MCF 10A (cell line): ENCODE measurements around the gene DDX20. TPM values are rescaled to one million over a fixed set of nuclear protein-coding genes. Genes with fewer than 3 reads are reported as not detected.

Experiments
- BruUV-seq: library from RNA; stranded (reverse); fragments of 400-500 nt; replicated peaks from 2 replicates; lab custom pipeline; 2021; lab: Mats Ljungman, UMichigan
- CTCF ChIA-PET: fragments of 300-600 bp; sonication (Branson Sonifier 250); formaldehyde crosslinking; extraction: SDS; loops from one replicate; lab custom pipeline; 2021; ENCODE audit warnings: antibody characterized with exemption, inconsistent platforms; lab: Yijun Ruan, JAX
- POLR2A ChIA-PET: fragments of 300-600, 350-650 bp; sonication (Branson Sonifier 250); formaldehyde crosslinking; extraction: SDS; loops from one replicate; lab custom pipeline; 2020; ENCODE audit warnings: antibody characterized with exemption, inconsistent platforms; lab: Yijun Ruan, JAX
- DNase-seq: peaks from one replicate; pipeline ENCODE4 v3.0.0-alpha.2; 2018; ENCODE audit not compliant: unreplicated experiment
- H3K27ac Mint-ChIP-seq: one replicate; pipeline ENCODE4 v1.8.0; 2022; ENCODE audit warnings: mild to moderate bottlenecking, low read depth, mixed read lengths; ENCODE audit not compliant: unreplicated experiment
- H3K27me3 Mint-ChIP-seq: one replicate; pipeline ENCODE4 v1.8.0; 2022; ENCODE audit warnings: mixed read lengths; ENCODE audit not compliant: insufficient read depth, unreplicated experiment
- H3K36me3 Mint-ChIP-seq: one replicate; pipeline ENCODE4 v1.8.0; 2022; ENCODE audit warnings: mild to moderate bottlenecking, moderate library complexity, mixed read lengths; ENCODE audit not compliant: insufficient read depth, unreplicated experiment
- H3K4me1 Mint-ChIP-seq: one replicate; pipeline ENCODE4 v1.8.0; 2022; ENCODE audit warnings: mixed read lengths; ENCODE audit not compliant: insufficient read depth, unreplicated experiment
- H3K4me3 Mint-ChIP-seq: one replicate; pipeline ENCODE4 v1.8.0; 2022; ENCODE audit warnings: mild to moderate bottlenecking, moderate library complexity, mixed read lengths; ENCODE audit not compliant: unreplicated experiment
- H3K9me3 Mint-ChIP-seq: one replicate; pipeline ENCODE4 v1.8.0; 2022; ENCODE audit warnings: mixed read lengths; ENCODE audit not compliant: unreplicated experiment
- CTCF ChIP-seq: fragments of 200-600 bp; IDR thresholded peaks from one replicate; pipeline ENCODE4 v1.8.0; 2022; ENCODE audit warnings: antibody characterized with exemption, mild to moderate bottlenecking; ENCODE audit not compliant: unreplicated experiment
- intact Hi-C: fragments of 100-400 bp; cut with micrococcal nuclease; formaldehyde crosslinking; loops from 2 replicates; pipeline ENCODE4 v1.14.1; 2022
- total RNA-seq: library from RNA; stranded (reverse); gene quantifications from 2 replicates; pipeline ENCODE4 v1.2.3, GENCODE V29; 2022

Gene DDX20
- total RNA-seq, 1 experiment from 2014 or later = 14.8 TPM

- no peaks in the 10 kb centered on the region for H3K36me3 Mint-ChIP-seq
- no peak overlapping the region for H3K4me3 Mint-ChIP-seq
- TF ChIP-seq CTCF = no peak
- no peaks in the 10 kb centered on the region for H3K9me3 Mint-ChIP-seq
- ChIA-PET CTCF (no interaction called here), POLR2A (no interaction called here)
- DNase-seq = peak; percentile 8
- intact Hi-C loops = no loop called here
- no TSS peak for BruUV-seq
- no peak overlapping the region for H3K27ac Mint-ChIP-seq
- no peaks in the 10 kb centered on the region for H3K27me3 Mint-ChIP-seq
- H3K4me1 Mint-ChIP-seq = no peaks in the 10 kb centered on the region
Measured at GRCh38 chr1:111813440-111814304, 58.0 kb downstream of the DDX20 start.

GRCh38 chr1:111814305-111814628 is 58.6 kb downstream of the DDX20 start:
- intact Hi-C loops = no loop called here
- ChIA-PET POLR2A (no interaction called here), CTCF (no interaction called here)
- H3K4me3 Mint-ChIP-seq = no peak overlapping the region
- no TSS peak for BruUV-seq
- no peak for TF ChIP-seq CTCF
- H3K27ac Mint-ChIP-seq = no peak overlapping the region
- no peaks in the 10 kb centered on the region for H3K4me1 Mint-ChIP-seq
- no peaks in the 10 kb centered on the region for H3K27me3 Mint-ChIP-seq
- H3K36me3 Mint-ChIP-seq = no peaks in the 10 kb centered on the region
- DNase-seq = no peak
- no peaks in the 10 kb centered on the region for H3K9me3 Mint-ChIP-seq

GRCh38 chr1:111814642-111815041 is 58.9 kb downstream of the DDX20 start:
- no peak for TF ChIP-seq CTCF
- Mint-ChIP-seq H3K9me3 (no peaks in the 10 kb centered on the region), H3K27ac (no peak overlapping the region), H3K4me1 (no peaks in the 10 kb centered on the region), H3K4me3 (no peak overlapping the region), H3K27me3 (no peaks in the 10 kb centered on the region), H3K36me3 (no peaks in the 10 kb centered on the region)
- no TSS peak for BruUV-seq
- POLR2A ChIA-PET = no interaction called here
- CTCF ChIA-PET = no interaction called here
- no peak for DNase-seq
- intact Hi-C loops = no loop called here

Other genes starting within 250 kb of the DDX20 start
- 31.5 and 39.3 TPM in 2 replicates for gene RAP1A, start 136.1 kb upstream of the DDX20 start, total RNA-seq
- gene INKA2, start 16.5 kb upstream of the DDX20 start, total RNA-seq = 3.5 and 6.6 TPM in 2 replicates
- not detected in 2 replicates for gene KCND3, start 233.8 kb downstream of the DDX20 start, total RNA-seq